NCI-H69 (cell line): Measurements from ENCODE around the gene VPS13A.

Experiments
- DNase-seq: peaks from one replicate; lab custom pipeline; 2025; lab: John Stamatoyannopoulos, UW

Gene VPS13A

GRCh38 chr9:77457916-77458592 lies 280.7 kb downstream of the VPS13A start:
- DNase-seq = peak; percentile 87

GRCh38 chr9:77460938-77461337 lies 283.6 kb downstream of the VPS13A start:
- DNase-seq = no peak

DNA sequence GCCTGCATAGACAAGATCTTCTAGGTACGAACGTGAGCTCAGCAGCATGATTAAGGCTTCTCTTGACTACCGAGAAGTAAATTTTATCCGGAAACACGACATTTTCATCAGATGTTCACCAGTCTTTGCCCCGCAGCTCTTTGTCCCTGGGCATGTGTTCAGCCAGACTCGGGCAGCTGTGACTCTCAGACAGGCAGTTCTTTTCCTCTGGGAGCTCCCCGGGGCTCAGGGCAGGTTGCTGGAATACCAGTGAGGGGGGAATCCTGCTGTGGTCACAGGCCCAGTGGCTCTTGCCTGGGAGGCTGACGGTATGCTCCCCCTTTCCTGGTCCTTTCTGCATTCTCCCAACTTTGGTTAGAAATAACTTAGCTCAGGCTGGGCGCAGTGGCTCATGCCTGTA lies 284.7 kb downstream of the VPS13A start:
- no peak for DNase-seq

- DNase-seq = no peak
Measured at GRCh38 chr9:77463151-77463550, 285.8 kb downstream of the VPS13A start.

GRCh38 chr9:77464661-77465060 lies 287.3 kb downstream of the VPS13A start:
- no peak for DNase-seq

- no peak for DNase-seq
Measured at GRCh38 chr9:77469515-77470231, 292.3 kb downstream of the VPS13A start.
